Kasumi-1 (cell line): Measurements from ENCODE around the gene CREBBP.
A peak's percentile ranks its signal among the peaks of the same experiment; 100 is the strongest.

ENCODE experiments used
- DNase-seq, 2 experiments: peaks; one replicate each; lab custom pipeline; 2025; lab: John Stamatoyannopoulos, UW

The CREBBP gene

DNA sequence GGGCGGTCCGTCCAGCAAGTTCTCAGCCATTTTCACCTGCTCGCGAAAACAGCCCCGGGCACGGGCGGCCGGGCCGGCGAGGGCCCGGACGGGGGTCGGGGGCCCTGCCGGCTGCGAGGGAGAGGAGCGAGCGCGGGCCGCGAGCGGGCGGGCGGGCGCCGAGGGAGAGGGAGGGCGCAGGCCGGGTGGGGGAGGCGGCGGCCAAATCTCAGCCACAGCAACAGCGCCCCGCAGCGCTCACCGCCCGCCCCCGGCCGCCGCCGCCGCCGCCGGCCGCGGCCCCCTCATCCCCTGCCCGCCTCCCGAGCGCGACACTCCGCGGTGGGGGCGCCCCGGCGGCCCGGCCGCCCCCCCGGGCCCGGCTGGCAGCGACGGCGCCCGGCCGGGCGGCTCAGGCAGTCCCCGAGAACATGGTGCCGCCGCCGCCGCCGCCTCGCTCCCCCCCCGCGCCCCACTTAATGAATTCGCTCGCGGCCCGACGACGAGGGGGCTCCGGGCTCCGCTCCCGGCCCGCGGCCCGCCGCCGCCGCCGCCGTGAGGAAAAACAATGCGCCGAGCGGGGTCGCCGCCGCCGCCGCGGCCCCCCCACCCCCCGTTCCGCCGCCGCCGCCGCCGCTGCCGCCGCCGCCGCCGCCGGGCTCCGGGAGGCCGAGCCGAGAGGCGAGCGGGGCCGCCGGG lies 487 bp downstream of the CREBBP start:
- peak in 1 of 2 experiments; percentile 5 for DNase-seq

DNA sequence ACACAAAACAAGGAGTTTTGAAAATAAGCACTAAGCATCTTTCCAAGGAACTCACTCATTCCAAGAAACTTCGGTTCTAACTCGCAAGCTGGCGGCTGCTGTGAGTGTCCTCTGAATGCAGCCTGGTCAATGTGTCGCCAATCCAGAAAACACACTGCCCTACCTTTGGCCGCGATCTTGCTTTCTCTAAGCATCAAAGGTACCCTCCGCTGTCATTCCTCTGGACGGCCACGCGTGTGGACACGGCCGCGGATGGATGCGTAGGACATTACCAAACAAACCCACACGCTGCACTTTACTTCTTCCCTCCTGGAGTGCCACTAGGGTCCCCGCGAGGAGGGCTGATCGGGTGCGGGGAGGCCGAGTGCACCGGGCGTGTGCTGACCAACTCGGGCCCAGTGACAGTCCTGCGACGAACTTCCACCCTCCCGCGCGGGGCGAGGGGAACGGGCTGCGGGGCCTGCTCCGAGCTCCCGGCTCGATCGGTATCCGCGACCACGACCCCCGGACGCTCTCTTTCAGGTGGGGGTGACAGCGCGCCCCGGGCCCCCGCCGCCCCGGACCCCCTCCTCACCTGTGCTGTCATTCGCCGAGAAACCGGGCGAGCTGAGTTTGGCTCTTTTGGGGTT lies 1.1 kb downstream of the CREBBP start:
- DNase-seq = no peak

DNA sequence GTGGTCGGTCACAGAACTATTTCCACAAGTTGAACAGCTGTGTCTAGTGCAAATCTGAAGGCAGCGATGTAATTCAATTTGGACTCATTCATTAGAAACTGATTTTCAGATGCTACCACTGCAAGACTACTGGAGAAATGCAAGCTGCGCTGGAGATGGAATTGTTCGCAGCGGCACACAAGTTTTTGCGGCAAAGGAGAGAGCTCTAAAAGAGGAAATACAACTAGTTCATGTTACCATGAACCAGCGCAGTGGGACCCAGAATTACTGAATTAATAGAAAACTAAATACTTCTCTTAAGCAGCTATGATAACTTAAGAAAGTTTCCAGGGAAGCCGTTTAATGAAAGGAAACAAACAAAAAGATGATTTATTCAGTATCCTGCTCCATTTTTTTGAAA lies 1.9 kb downstream of the CREBBP start:
- DNase-seq = peak; percentile 29 to 42

DNA sequence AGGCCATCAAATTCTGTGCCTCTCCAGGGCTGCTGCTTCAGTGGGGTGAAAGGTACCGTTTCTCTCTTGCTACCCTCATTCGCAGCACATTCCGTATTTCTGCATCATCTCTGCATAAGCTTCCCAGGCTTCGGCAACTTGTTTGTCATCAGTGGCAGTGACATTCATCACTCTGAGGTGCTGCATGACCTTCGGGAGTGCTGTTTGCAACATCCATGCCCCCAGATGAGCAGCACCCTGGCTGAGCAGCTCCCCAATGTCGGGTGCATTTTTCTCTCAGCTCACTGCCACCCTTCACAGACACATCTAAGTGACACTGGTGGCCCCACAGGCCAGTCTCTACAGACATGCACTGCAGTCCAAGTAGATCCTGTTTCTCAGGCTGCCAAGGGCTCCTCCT lies 3.8 kb downstream of the CREBBP start:
- no peak for DNase-seq

DNA sequence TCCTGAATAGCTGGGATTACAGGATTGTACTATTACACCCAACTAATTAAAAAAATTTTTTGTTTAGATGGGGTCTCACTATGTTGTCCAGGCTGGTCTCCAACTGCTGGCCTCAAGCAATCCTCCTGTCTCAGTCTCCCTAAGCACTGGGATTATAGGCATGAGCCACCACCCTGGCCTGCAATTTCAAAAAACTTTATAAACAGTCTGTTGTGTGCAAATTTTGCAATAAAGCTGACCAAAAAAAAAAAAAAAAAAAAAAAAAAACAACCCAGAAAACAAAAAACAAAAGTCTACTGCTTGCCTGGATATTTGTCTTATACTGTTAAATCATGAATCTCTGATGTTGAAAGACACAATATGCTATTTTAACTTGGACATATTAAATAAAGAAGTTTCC lies 4.4 kb downstream of the CREBBP start:
- no peak for DNase-seq

DNA sequence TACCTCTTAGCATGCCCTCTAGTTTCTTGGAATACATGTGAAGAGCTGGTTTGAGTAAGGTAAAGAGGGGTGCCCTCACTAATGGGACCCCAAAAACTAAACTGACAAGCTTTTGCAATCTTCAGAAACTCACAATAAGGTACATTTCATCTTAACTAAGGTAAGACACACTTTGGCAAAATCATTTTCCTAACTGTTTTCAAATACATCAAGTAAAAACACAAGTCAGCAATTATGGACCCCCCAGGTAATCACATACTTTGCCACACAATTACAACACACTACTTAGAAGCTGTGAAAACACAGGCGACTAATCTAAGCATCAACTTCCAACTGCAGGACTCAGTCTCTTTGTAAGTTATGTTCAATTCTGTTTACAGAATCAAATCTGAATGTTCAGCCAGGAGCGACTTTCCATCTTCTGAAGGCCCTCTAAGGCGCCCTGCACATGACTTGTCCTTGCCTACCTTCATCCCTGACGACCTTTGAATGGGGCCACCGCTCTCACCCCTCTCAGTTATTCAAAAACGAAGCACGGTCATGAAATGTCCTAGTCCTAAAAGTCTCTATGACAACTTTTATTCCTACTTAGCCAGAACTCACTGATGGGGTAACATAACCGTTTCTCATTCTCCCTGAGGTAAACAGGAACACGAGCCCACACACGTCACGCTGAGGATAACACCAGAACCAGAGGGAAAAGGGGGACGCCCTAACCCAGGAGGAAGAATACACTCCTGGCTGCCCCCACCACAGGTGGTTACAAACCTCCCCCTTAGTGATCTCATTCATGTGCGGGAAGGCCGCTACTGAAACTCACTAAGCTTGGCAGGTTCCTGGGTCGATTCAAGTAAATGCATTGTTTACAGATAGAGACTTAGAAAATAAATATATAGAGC lies 5.5 kb downstream of the CREBBP start:
- no peak for DNase-seq

DNA sequence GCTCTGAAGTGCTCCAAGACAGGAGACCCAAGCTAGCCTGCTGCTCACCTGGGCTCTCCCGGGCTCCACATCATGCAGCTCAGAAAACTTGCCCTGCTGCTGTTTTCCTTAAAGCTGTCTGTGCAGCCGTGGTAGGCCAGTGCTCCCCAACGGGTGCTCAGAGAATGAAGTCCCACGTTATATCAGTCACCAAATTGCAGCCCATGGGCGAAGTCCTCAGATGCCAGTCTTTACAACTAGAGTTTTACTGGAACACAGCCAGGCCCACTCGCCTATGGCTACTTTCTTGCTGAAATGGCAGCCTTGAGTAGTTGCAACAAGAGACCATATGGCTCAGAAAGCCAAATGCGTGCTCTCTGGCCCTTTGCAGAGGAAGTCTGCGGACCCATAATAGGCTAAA lies 6.3 kb downstream of the CREBBP start:
- DNase-seq = no peak

DNA sequence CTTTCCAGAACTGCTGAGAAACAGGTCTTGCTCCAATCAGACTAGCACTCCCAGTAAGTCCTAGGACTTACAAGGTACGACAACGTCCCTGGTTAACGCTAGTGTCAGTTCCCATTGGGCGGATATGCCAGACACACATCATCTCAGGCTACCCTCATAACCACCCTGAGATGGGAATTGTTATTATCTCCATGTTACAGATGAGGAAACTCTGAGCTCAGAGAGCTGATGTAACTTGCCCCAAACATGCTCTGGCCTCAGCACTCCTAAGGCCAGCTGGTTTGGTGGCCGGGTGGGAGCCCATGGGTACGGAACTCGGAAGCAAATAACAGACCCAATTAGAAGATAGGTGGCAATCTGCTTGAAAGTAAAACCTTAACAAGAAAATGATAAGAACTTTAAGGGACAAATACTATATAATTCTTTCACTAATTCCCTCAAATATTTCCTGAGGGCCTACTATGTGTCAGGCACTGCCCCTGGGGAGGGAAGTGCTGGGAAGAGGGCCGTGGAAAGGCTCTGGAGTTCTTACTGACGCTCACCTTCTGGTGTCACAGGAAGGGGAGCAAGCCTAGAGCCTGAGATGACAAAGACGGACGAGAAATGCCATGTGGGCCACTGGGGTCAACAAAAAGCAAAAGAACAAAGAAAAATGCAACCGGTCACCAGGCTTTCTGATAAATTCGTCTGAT lies 6.9 kb downstream of the CREBBP start:
- no peak for DNase-seq

DNA sequence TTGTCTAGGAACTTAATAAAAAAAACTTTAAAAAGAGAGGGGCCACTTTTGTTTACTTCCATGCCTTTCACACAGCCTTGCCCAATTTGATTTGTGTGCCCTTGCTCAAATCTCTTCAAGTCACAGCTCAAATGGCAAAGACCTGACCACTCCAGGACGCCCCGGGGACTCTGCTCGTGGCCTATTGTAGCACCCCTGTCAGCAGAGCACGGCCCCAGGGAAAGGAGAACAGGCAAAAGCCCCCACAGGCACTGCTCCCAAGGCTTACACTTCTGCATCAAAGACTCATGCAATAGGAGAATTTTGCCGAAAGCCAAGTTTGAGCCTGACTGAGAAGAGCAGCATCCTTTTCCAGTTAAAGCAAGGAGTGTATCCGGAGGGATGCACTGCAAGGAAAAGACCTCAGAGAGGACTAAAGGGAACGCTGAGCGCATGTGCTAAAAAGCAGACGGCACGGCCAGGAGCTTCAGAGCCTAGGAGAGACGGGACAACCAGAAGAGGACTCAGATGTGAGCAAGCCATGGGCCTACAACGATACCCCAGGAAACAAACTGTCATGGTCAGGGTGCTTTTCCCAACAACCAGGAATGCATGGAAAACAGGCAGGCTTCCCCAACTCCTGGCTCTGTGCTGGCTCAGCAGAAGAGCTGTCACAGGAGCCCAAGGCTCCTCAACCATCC lies 8.2 kb downstream of the CREBBP start:
- DNase-seq = no peak

DNA sequence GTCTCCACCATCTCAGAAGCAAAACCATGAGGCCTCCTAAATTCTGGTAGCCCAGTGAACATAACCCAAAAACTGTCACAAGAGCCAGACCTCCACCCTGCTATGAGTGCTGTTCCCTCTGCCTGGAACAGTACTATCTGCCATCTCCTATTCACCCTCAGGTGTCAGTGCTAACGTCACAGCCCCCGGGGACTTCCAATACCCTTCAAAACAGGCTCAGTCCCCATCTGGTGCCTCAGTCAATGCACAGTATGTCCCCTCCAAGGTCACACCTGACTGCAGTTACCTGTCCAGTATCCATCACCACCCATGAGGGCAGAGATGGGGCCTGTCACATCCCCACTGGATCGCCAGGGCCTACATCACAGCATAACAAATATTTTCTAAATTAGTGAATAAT lies 11.5 kb downstream of the CREBBP start:
- DNase-seq = no peak

DNA sequence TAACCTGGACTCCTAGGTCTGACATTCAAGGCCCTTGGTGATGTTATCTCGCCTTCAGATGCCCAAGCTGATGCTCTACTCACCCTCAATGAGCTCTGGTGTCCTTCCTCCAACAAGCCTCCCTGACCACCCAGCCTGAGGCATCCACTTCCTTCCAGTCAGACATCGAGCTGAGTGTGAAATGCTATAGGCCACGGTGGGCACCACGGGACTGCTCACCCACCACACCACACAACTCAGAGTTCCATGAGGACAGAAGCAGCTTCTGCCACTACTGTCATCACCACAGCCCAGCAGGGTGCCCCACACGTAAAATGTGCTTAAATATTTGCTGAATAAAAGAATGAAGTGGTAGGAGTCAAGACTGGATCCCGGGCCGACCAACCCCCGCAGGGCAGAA lies 12.0 kb downstream of the CREBBP start:
- no peak for DNase-seq

DNA sequence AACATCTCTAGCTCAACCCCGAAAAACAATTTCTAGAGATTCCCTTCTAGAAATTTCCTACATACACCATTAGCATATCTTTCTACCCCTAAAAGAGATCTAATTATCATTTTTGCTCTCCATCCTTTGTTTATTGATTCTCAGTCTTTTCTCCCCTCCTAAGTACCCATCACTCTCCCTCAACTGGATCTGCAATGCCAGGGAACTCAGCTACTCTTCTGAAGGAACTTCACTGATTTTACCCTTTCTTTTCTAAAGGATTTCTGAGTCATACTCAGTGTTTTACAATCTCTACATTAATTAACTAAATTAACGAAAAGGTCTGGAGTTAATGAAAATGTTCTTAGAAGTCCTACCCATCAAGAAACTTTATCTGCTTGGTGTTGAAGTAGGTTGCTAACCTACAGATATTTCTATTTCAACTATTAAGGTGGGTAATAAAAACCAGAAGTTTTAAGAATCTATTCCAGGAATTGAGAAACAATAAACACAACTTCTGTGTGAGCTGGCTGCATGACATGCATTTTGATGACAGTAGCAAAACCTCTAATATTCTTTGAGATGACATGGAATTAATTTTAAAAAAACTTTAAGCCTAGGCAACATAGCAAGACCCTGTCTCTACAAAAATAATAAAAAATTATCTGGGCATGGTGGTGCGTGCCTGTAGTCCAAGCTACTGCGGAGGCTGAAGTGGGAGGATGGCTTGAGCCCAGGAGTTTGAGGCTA lies 13.6 kb downstream of the CREBBP start:
- DNase-seq = no peak

DNA sequence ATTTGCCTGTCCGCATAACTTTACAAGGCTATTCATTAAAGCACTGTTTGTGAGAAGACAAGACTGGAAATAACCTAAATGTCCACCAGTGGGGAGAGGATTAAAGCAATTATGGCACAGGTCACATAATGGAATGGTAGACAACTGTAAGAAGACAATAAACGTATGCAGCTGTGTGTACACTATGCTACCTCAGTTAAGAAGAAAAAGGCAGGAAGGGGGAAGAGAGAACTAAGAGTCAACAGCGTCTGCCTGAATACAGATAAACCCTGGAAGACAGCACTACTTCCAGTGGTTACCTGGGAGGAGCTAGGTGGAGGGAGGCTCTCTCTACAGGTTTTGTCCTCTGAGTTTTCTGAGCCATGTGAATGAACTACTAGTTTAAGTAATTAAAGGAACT lies 15.3 kb downstream of the CREBBP start:
- no peak for DNase-seq

DNA sequence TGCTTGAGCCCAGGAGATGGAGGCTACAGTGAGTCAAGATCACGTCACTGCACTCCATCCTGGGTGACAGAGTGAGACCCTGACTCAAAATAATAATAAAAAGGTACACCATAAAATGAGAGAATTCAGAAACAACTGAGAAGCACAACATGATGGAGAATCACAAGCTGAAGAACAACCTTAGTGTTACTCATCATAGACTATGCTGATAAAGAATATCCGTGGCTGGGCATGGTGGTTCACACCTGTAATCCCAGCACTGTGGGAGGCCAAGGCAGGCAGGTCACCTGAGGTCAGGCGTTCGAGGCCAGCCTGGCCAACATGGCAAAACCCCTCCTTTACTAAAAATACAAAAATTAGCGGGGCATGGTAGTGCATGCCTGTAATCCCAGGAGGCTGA lies 16.0 kb downstream of the CREBBP start:
- DNase-seq = no peak

DNA sequence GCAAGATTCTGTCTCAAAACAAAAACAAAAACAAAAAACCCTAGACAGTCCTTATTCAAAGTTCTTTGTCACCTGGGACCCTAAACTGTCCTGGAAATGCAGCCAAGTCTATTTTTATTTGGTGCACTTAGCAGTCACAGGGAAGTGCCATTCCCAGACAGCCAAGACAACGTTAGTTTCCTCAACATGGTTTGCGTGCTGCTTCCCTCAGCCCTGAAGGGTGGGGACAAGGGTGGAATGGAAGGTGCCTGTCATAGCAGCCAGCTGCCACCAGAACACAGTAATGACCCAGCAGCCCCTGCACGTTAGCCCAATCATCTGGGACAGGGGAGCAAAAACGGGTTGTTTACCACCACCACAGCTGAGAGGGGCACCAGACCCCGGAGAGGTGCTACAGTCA lies 16.9 kb downstream of the CREBBP start:
- DNase-seq = no peak

DNA sequence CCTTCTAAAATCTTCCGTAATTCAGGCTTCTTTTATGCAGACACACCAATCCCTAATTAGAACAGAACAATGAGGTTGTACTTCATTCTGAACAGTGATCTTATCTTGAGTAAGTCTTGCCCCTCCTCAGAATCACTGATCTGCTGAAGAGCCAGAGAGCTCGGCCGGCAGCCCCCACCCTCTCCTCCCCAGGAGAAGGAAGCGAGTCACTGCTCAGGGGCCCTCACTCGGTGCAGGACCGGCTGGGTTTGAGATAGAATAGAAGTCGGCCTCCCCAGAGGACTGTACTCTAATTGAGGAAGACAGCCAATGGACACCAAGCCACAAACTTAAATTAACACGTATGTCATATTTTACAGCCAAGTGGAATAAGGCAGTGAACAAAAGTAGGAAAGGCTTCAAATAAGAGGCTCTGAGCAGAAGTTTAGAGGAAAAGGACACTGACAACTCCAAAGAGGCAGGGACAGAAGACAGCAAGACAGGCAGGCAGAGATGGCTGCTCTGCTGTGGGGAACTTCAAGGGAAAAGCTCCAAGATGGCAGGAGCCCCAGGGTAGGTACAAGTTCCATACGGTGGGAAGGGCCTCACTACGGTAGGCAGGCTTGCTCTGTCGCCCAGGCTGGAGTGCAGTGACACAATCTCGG lies 18.6 kb downstream of the CREBBP start:
- DNase-seq = peak in 1 of 2 experiments; percentile 22

DNA sequence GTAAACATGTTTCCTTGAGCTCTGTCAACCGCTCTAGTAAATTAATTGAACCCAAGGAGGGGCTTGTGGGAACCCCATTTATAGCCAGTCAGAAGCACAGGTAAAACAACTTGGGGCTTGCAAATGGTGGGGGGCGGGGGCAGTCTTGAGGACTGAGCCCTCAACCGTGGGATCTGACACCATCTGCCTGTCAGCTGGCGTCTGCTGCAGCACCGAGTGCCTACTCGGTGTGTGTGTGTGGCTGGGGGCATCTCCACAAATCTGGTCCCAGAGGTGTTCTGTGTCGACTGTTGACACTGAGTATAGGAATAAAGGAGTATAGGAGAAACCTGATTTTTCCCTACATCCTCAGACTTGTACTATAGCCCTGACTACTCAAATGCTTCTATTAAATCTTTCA lies 20.6 kb downstream of the CREBBP start:
- DNase-seq = no peak

DNA sequence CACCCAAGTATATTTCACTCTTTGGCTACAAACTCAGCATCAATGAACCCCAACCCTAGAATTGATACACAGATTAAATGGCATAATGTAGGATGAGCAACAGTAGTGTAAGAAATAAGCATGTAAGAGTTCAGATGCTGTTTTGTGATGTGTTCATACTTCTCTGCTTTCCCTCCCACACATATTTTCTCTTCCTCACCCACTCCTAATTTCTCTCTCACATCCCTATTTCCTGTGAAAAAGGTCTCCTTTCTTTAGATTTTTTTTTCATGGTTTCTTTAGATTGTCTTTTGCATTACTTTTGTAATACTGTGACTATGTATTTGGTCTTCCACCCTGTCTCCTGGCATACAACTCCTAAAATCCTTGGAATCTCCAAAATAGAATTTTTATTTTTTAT lies 21.7 kb downstream of the CREBBP start:
- DNase-seq = no peak

DNA sequence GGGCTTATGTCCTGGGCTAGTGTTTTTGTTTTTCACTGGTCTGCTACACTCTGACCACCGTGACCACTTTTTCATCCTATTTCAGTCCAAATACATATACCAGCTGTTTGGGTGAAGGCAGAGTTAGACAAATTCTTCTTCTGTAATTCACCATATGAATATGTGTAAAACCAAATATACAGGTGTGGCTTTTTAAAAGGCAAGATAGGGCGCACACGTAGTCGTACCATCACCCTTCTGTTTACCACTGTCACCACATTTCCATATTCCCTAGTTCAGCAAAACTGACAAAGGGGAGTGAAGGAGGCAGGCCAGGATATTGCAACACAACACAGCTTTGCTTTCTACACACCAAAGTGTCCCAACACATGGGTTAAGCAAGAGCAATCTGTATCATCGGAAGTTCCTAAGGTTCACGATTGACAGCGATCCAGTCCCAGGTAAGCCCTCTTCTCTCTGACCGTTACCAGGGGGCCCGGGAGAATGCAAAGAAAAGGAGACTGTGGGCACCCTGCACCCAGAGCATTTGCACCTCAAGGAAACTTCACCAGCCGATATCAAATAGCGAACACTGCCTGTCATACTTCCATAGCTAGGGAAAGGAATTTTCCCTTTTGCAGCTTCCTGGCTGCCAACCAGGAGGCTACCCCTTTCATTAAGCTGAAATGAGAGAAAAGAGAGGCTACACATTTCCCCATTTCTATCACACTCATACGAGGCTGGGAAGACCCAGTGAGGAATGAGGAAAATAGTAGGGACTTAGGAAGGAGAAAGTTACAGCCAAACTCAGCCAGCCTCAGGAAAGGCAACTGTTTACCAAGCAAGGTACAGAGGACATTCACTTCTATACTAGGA lies 23.1 kb downstream of the CREBBP start:
- peak; percentile 23 to 40 for DNase-seq
